ENCODE results near the gene FREM3.
A peak's percentile ranks its signal among the peaks of the same experiment; 100 is the strongest.
"Not testable (repeated sequence)": the region's sequence is repeated elsewhere in the genome, so short reads cannot be mapped to it uniquely, and the experiment has no call there.

The FREM3 gene

DNA sequence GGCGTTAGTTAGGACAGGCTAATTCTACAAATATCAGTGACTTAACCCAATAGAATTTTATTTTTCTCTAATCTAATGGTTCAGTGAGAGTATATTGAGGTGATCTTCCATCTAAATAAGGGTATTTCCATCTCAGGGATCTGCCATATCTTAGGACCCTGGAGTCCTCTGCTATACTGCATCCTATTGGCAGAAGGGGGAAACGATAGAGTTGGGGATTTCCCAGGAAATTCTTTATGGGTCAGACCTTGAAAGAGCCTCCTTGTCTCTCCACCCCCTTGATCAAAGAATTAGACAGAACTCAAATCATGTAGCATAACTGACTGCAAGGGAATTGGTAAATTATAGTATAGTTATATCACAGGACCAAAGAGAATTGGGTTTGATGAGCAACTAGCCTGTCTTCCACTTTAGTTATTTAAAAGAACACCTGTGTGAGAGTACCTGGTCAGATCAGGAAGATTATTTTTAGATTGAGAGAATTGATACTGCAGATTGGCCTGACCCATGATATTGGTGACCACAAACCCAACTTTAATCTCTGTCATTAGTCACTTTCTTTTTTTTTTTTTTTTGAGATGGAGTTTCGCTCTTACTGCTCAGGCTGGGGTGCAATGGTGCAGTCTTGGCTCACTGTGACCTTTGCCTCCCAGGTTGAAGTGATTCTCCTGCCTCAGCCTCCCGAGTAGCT, 161.4 kb downstream of the FREM3 start:
- H3K36me3 ChIP-seq (ENCODE audit: control insufficient read depth, insufficient read depth, low read length), result peaks cover 7% of the 10 kb centered on the region
- no peak overlapping the region for H3K4me3 ChIP-seq (replicated peaks; ENCODE audit: low read depth, low read length)
- no peak for DNase-seq (ENCODE audit: extremely low read depth, insufficient read length)
- H3K27me3 ChIP-seq (replicated peaks; ENCODE audit: control insufficient read depth, insufficient read depth, low read length), result no peaks in the 10 kb centered on the region
- TF ChIP-seq CTCF (IDR thresholded peaks at IDR 0.05; ENCODE audit: insufficient read depth, low read length, poor library complexity, severe bottlenecking), result no peak

DNA sequence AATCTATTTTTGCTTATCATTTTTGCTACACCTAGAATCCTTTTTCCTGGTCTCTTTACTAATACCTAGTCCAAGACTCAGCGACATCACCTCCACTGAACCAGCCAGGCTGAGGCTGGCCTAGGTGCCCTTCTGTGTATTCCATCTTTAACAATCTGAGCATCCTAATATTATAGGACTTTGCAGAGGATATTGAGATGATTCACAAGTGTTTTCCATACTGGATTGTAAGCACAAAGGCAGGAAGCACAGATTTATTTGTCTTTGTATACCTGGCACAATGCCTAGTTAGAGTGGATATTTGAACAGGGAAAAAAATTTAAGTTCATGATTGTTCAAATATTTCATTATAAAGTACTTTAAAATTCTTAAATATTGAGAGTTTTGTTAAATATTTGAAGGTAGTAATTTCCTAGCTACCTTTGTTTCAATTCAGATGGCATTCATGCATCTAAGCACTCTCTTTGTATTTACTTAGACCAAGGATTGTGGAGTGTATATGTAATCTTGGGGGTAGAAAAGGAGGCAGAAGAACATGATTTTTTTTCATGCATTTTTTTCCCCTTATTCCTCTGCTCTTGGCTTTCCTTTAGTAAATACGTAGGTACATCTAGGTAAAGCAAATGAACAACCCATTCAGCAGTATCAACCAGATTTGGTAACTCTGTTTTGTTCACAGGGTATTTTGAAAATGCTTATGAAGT, 168.5 kb downstream of the FREM3 start:
- Histone ChIP-seq H3K27me3 (replicated peaks; ENCODE audit: control insufficient read depth, insufficient read depth, low read length) (no peaks in the 10 kb centered on the region), H3K4me3 (replicated peaks; ENCODE audit: low read depth, low read length) (no peak overlapping the region), H3K36me3 (ENCODE audit: control insufficient read depth, insufficient read depth, low read length) (peaks cover 5% of the 10 kb centered on the region)
- DNase-seq (ENCODE audit: extremely low read depth, insufficient read length), result no peak
- TF ChIP-seq CTCF (IDR thresholded peaks at IDR 0.05; ENCODE audit: insufficient read depth, low read length, poor library complexity, severe bottlenecking), result no peak

GRCh38 chr4:143531380-143531779, 169.1 kb downstream of the FREM3 start:
- Histone ChIP-seq H3K27me3 (replicated peaks; ENCODE audit: control insufficient read depth, insufficient read depth, low read length) (no peaks in the 10 kb centered on the region), H3K4me3 (replicated peaks; ENCODE audit: low read depth, low read length) (no peak overlapping the region), H3K36me3 (ENCODE audit: control insufficient read depth, insufficient read depth, low read length) (peaks cover 4% of the 10 kb centered on the region)
- TF ChIP-seq CTCF (IDR thresholded peaks at IDR 0.05; ENCODE audit: insufficient read depth, low read length, poor library complexity, severe bottlenecking), result peak; percentile 48
- no peak for DNase-seq (ENCODE audit: extremely low read depth, insufficient read length)

GRCh38 chr4:143528046-143528445, 172.4 kb downstream of the FREM3 start:
- H3K4me3 ChIP-seq (replicated peaks; ENCODE audit: low read depth, low read length); DNase-seq (ENCODE audit: extremely low read depth, insufficient read length); H3K27me3 ChIP-seq (replicated peaks; ENCODE audit: control insufficient read depth, insufficient read depth, low read length); H3K36me3 ChIP-seq (ENCODE audit: control insufficient read depth, insufficient read depth, low read length): not testable (repeated sequence)

Measured in GM06990 (cell line).